ENCODE data around the gene CNTN1. TPM values are rescaled to one million over a fixed set of nuclear protein-coding genes. Genes with fewer than 3 reads are reported as not detected.

Gene CNTN1
- total and polyA plus RNA-seq, 9 of the 15 experiments (the other 6 are each of a cell fraction or from before 2014, with no cell fraction given) = 0.16 TPM; not detected in 8

DNA sequence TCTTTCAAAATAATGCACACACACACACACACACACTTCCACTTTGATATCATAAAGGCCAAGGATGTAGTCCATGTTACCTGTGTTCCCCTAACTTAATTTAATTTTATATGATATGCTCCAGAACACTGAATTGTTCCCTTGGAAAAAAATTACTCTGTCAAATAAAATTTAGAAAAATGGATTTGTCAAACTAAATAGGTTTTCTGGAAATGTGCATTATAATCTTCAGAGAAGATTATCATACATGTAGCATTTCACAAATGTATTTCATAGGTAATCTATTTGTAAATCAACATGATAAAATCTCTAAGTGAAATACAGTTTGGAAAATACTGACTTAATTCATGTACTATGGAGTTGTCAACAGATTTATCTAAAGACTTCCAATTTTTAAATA, 68.6 kb downstream of the CNTN1 start:
- in situ Hi-C loops (cut with MboI) (no loop called here), intact Hi-C loops (cut with micrococcal nuclease) (no loop called here)
- TF ChIP-seq GTF2E2 (tag; IDR thresholded peaks at IDR 0.05) = no peak
- TF ChIP-seq POU5F1 (IDR thresholded peaks at IDR 0.05; ENCODE audit: borderline replicate concordance, low read depth, low read length, partially characterized antibody) = no peak
- TF ChIP-seq ZSCAN32 (CRISPR knock-in tag; IDR thresholded peaks at IDR 0.05) = no peak
- no peak for TF ChIP-seq CEBPG (CRISPR knock-in tag; IDR thresholded peaks at IDR 0.05)
- no peak for TF ChIP-seq CEBPG (tag; conservative IDR thresholded peaks at IDR 0.05 in 1 of 2, IDR thresholded peaks at IDR 0.05 in 1 of 2)
- TF ChIP-seq SNRNP70 (optimal IDR thresholded peaks at IDR 0.05; ENCODE audit: low read depth, low read length) = no peak
- TF ChIP-seq SIRT6 (IDR thresholded peaks at IDR 0.05; ENCODE audit: low read depth, low read length) = no peak
- TF ChIP-seq ESRRA (IDR thresholded peaks at IDR 0.05; ENCODE audit: borderline replicate concordance, low read depth) = no peak
- no peak for TF ChIP-seq SRSF9 (IDR thresholded peaks at IDR 0.05; ENCODE audit: borderline replicate concordance, low read depth, low read length)
- TF ChIP-seq POLR2AphosphoS2 (IDR thresholded peaks at IDR 0.05; ENCODE audit: low read length) = no peak
- TF ChIP-seq NR2F6 (CRISPR knock-in tag; IDR thresholded peaks at IDR 0.05) = no peak
- TF ChIP-seq, protein P1, sequence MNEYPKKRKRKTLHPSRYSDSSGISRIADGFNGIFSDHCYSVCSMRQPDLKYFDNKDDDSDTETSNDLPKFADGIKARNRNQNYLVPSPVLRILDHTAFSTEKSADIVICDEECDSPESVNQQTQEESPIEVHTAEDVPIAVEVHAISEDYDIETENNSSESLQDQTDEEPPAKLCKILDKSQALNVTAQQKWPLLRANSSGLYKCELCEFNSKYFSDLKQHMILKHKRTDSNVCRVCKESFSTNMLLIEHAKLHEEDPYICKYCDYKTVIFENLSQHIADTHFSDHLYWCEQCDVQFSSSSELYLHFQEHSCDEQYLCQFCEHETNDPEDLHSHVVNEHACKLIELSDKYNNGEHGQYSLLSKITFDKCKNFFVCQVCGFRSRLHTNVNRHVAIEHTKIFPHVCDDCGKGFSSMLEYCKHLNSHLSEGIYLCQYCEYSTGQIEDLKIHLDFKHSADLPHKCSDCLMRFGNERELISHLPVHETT (CRISPR knock-in tag; conservative IDR thresholded peaks at IDR 0.05 in 1 of 2, IDR thresholded peaks at IDR 0.05 in 1 of 2) = no peak
- TF ChIP-seq, protein P2, sequence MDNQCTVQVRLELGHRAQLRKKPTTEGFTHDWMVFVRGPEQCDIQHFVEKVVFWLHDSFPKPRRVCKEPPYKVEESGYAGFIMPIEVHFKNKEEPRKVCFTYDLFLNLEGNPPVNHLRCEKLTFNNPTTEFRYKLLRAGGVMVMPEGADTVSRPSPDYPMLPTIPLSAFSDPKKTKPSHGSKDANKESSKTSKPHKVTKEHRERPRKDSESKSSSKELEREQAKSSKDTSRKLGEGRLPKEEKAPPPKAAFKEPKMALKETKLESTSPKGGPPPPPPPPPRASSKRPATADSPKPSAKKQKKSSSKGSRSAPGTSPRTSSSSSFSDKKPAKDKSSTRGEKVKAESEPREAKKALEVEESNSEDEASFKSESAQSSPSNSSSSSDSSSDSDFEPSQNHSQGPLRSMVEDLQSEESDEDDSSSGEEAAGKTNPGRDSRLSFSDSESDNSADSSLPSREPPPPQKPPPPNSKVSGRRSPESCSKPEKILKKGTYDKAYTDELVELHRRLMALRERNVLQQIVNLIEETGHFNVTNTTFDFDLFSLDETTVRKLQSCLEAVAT (IDR thresholded peaks at IDR 0.05) = no peak
- H3K79me2 ChIP-seq (ENCODE audit: control insufficient read depth, insufficient read depth, low read length) = no peaks in the 10 kb centered on the region
- H3K9me3 ChIP-seq (replicated peaks; ENCODE audit: control insufficient read depth, insufficient read depth, low read depth, low read length) = no peaks in the 10 kb centered on the region
- H3K9me1 ChIP-seq (ENCODE audit: control insufficient read depth, insufficient read depth, low read length) = no peaks in the 10 kb centered on the region
- no peaks in the 10 kb centered on the region for H3K4me1 ChIP-seq (replicated peaks in 1 of 2; ENCODE audit: control insufficient read depth in 2 of 2, insufficient read depth in 2 of 2, low read length in 2 of 2)
- H4K20me1 ChIP-seq (replicated peaks; ENCODE audit: control insufficient read depth, insufficient read depth, low read length) = no peaks in the 10 kb centered on the region
- FAIRE-seq = no peak
- H3K27me3 ChIP-seq (ENCODE audit: control insufficient read depth in 2 of 2, insufficient read depth in 2 of 2, low read length in 2 of 2) = no peaks in the 10 kb centered on the region
- H2AFZ ChIP-seq (ENCODE audit: low read depth, low read length) = no peak overlapping the region
- H3K27ac ChIP-seq (ENCODE audit: extremely low read depth, low read depth, low read length) = no peak overlapping the region
- H3K36me3 ChIP-seq (ENCODE audit: control insufficient read depth, insufficient read depth, low read length) = no peaks in the 10 kb centered on the region
- no peak overlapping the region for H3K4me3 ChIP-seq
- no peak overlapping the region for H3K4me2 ChIP-seq (ENCODE audit: insufficient read depth, low read length)
- no TSS peak for BruUV-seq (replicated peaks)
- ATAC-seq = no peak
- DNase-seq (ENCODE audit: extremely low read depth in 1 of 4, low spot score in 3 of 4) = no peak
- POLR2A ChIA-PET = interaction anchor here (0.6 kb wide), 1 partner anchor 293 kb away, joined by 4 read pairs; no protein-coding TSS in a partner anchor
- CTCF ChIA-PET (ENCODE audit: low intra/inter-chr PET ratio) = interaction anchor here (0.6 kb wide), 1 partner anchor 20 kb away, joined by 3 read pairs; no protein-coding TSS in a partner anchor
- H3K9ac ChIP-seq (ENCODE audit: insufficient read depth in 1 of 2, low read depth in 2 of 2, low read length in 2 of 2) = no peak overlapping the region
